AG08396 (cell line): ENCODE measurements around the gene XPO1.

Experiments used
- DNase-seq: peaks from one replicate; pipeline ENCODE4 v3.0.0; 2012; ENCODE audit warnings: low spot score, mixed read lengths

Gene XPO1

GRCh38 chr2:61431345-61431744 is 106.8 kb downstream of the XPO1 start:
- DNase-seq, result no peak
